Activated CD4-positive, CD25-positive, alpha-beta regulatory T cell treated with anti-CD3 and anti-CD28 coated beads, Interleukin-2, amount 50 U/mL, for 72 hours (primary cell): Measurements from ENCODE around the gene MAP3K15.

Source experiments
- DNase-seq: peaks from one replicate; pipeline ENCODE4 v3.0.0; 2021

Gene MAP3K15

GRCh38 chrX:19514791-19515614 lies at the start of gene MAP3K15:
MAP3K15 (minus strand) TSS chrX:19515508; CDS start chrX:19515261, 247 bp downstream.
- DNase-seq: peak; percentile 33

GRCh38 chrX:19564606-19565005 lies 49.3 kb upstream of the MAP3K15 start:
- DNase-seq: no peak

GRCh38 chrX:19563746-19564145 lies 48.4 kb upstream of the MAP3K15 start:
- no peak for DNase-seq

GRCh38 chrX:19563327-19563726 lies 48.0 kb upstream of the MAP3K15 start:
- no peak for DNase-seq

GRCh38 chrX:19560611-19561010 lies 45.3 kb upstream of the MAP3K15 start:
- DNase-seq: no peak

- no peak for DNase-seq
Observed at GRCh38 chrX:19557822-19558221, 42.5 kb upstream of the MAP3K15 start.

- DNase-seq: no peak
Observed at GRCh38 chrX:19556202-19556601, 40.9 kb upstream of the MAP3K15 start.

- no peak for DNase-seq
Observed at GRCh38 chrX:19555683-19556082, 40.4 kb upstream of the MAP3K15 start.

- no peak for DNase-seq
Observed at GRCh38 chrX:19555236-19555635, 39.9 kb upstream of the MAP3K15 start.

- DNase-seq: no peak
Observed at GRCh38 chrX:19554786-19555185, 39.5 kb upstream of the MAP3K15 start.

- DNase-seq: no peak
Observed at GRCh38 chrX:19552793-19553192, 37.5 kb upstream of the MAP3K15 start.

- no peak for DNase-seq
Observed at GRCh38 chrX:19549838-19550237, 34.5 kb upstream of the MAP3K15 start.

GRCh38 chrX:19548934-19549333 lies 33.6 kb upstream of the MAP3K15 start:
- DNase-seq: no peak

GRCh38 chrX:19548279-19548678 lies 33.0 kb upstream of the MAP3K15 start:
- DNase-seq: no peak

- no peak for DNase-seq
Observed at GRCh38 chrX:19545651-19546050, 30.3 kb upstream of the MAP3K15 start.

GRCh38 chrX:19544693-19545305 lies 29.5 kb upstream of the MAP3K15 start:
- no peak for DNase-seq

- no peak for DNase-seq
Observed at GRCh38 chrX:19543951-19544381, 28.7 kb upstream of the MAP3K15 start.

- no peak for DNase-seq
Observed at GRCh38 chrX:19543020-19543715, 27.9 kb upstream of the MAP3K15 start.

- DNase-seq: no peak
Observed at GRCh38 chrX:19541931-19542330, 26.6 kb upstream of the MAP3K15 start.

- DNase-seq: no peak
Observed at GRCh38 chrX:19541196-19541595, 25.9 kb upstream of the MAP3K15 start.

GRCh38 chrX:19540076-19540475 lies 24.8 kb upstream of the MAP3K15 start:
- no peak for DNase-seq

GRCh38 chrX:19539665-19540064 lies 24.4 kb upstream of the MAP3K15 start:
- DNase-seq: no peak

GRCh38 chrX:19535476-19535875 lies 20.2 kb upstream of the MAP3K15 start:
- DNase-seq: no peak

GRCh38 chrX:19532709-19533108 lies 17.4 kb upstream of the MAP3K15 start:
- DNase-seq: no peak
